Panc1 (cell line): Measurements from ENCODE around the gene KCNMA1. TPM values are rescaled to one million over a fixed set of nuclear protein-coding genes. Genes with fewer than 3 reads are reported as not detected.

ENCODE experiments used
- ATAC-seq: fragments of 200-7000 bp; cut with Tn5 transposase; 2 replicates; pipeline ENCODE4 v1.9.1; 2020; ENCODE audit warnings: mild to moderate bottlenecking, moderate library complexity
- BruUV-seq: library from RNA; stranded (reverse); fragments of 400-500 nt; replicated peaks from 2 replicates; lab custom pipeline; 2021; lab: Mats Ljungman, UMichigan
- CTCF ChIA-PET: fragments of 300-600 bp; sonication (Branson Sonifier 250); formaldehyde crosslinking; loops from one replicate; lab custom pipeline; 2022; ENCODE audit warnings: antibody characterized with exemption; lab: Charles Lee
- POLR2A ChIA-PET: fragments of 300-600 bp; sonication (Branson Sonifier 250); formaldehyde crosslinking; loops from one replicate; lab custom pipeline; 2022; ENCODE audit warnings: antibody characterized with exemption; lab: Charles Lee
- DNase-seq: peaks from one replicate; pipeline ENCODE4 v3.0.0-alpha.2; 2010; ENCODE audit warnings: low read depth, low spot score
- H3K27ac ChIP-seq: 2 replicates; pipeline ENCODE4 v1.5.1; 2011; ENCODE audit warnings: mild to moderate bottlenecking, low read length, inconsistent platforms
- H3K27me3 ChIP-seq: fragments of 200-500 bp; sonication (Bioruptor generic); 2 replicates; pipeline ENCODE4 v1.6.0; 2014; ENCODE audit warnings: low read length, inconsistent platforms; ENCODE audit not compliant: control insufficient read depth, insufficient read depth
- H3K36me3 ChIP-seq: fragments of 200-500 bp; sonication (Bioruptor generic); 2 replicates; pipeline ENCODE4 v1.5.1; 2014; ENCODE audit warnings: inconsistent platforms, mild to moderate bottlenecking, low read length, moderate library complexity; ENCODE audit not compliant: control insufficient read depth, insufficient read depth
- H3K4me1 ChIP-seq: 2 replicates; pipeline ENCODE4 v1.5.1; 2011; ENCODE audit warnings: inconsistent platforms, mild to moderate bottlenecking, low read length, moderate library complexity; ENCODE audit not compliant: control insufficient read depth, insufficient read depth
- H3K4me3 ChIP-seq, 2 experiments: 2 replicates each; pipeline ENCODE4 v1.5.1; 2011 to 2012; ENCODE audit warnings: low read depth in 2 of 2, low read length in 2 of 2, mild to moderate bottlenecking in 2 of 2, inconsistent platforms in 1 of 2, moderate library complexity in 1 of 2
- H3K9me3 ChIP-seq: fragments of 200-500 bp; sonication (Bioruptor generic); 2 replicates; pipeline ENCODE4 v1.5.1; 2014; ENCODE audit warnings: low read depth, mild to moderate bottlenecking, inconsistent platforms, low read length, moderate library complexity; ENCODE audit not compliant: control insufficient read depth, insufficient read depth
- POLR2AphosphoS5 ChIP-seq: IDR thresholded peaks from 2 replicates; pipeline ENCODE4 v1.6.1; 2012; ENCODE audit warnings: mild to moderate bottlenecking, low read depth, low read length, moderate library complexity
- SIN3A ChIP-seq: IDR thresholded peaks from 2 replicates; pipeline ENCODE4 v1.6.1; 2012; ENCODE audit warnings: low read depth, mild to moderate bottlenecking, low read length, moderate library complexity, borderline replicate concordance; ENCODE audit not compliant: insufficient read depth
- TCF7L2 ChIP-seq: IDR thresholded peaks from 2 replicates; pipeline ENCODE4 v1.6.1; 2011; ENCODE audit warnings: mild to moderate bottlenecking, low read depth, low read length, inconsistent platforms
- in situ Hi-C: cut with HindIII; loops from 2 replicates; pipeline ENCODE4 v1.10.0; 2016; ENCODE audit warnings: low sequenced_read_pairs, low pct_unique_long_range_greater_than_20kb
- intact Hi-C: fragments of 100-400 bp; cut with micrococcal nuclease; formaldehyde crosslinking; loops from one replicate; pipeline ENCODE4 v1.10.0; 2022; ENCODE audit not compliant: unreplicated experiment
- total RNA-seq: library from RNA; stranded (reverse); gene quantifications from one replicate; pipeline ENCODE4 v1.2.1, GENCODE V29; 2021; ENCODE audit not compliant: unreplicated experiment
- TF ChIP-seq, protein P1 (sequence below): fragments of 450-650 bp; IDR thresholded peaks from 2 replicates; pipeline ENCODE4 v1.5.1; 2017; ENCODE audit warnings: mild to moderate bottlenecking
- TF ChIP-seq, protein P2 (sequence below), 2 experiments: IDR thresholded peaks; 2 replicates each; pipeline ENCODE4 v1.6.1; 2011 to 2012; ENCODE audit warnings: low read depth in 2 of 2, control low read depth in 1 of 2, low read length in 1 of 2, mild to moderate bottlenecking in 1 of 2, moderate library complexity in 1 of 2; ENCODE audit not compliant: insufficient read depth in 1 of 2

The KCNMA1 gene
- total RNA-seq, 1 experiment from 2014 or later = 91.9 TPM

DNA sequence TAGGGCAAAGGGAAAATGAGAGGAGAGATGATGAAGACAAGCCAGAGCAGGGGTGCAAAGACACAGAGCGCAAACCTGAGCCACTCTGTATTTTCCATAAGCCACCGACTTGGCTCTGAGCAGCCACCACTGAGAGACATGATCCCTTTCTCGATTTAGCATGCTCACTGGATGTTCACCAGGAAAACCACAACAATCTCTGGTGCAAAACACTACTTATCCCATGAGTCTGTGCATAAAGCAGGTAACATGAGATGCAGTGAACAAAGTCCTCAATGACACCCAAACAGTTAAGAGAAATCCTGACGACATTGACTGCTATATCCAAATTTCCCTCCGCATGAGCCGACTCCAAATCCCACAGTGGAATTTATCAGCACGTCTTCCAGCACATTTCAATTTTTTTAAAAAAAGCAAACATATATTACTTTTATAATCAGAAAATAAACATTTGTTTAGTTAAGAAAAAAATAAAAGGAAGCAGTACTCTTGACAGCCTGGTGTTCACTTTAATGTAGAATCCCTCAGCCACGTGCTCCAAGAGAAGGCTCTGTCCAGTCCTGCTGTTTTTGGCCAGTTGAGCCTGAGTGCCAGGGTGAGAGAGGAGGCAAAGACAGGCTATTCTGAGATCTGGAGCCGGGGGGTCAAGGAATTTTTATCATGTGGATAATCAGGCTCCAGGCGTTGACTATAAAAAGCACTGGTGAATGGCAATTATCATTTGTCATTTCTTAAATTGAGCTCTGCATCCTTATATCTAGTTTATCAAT lies 238.4 kb downstream of the KCNMA1 start:
- H3K27ac ChIP-seq = no peak overlapping the region
- TF ChIP-seq TCF7L2 = no peak
- TF ChIP-seq, protein P1, sequence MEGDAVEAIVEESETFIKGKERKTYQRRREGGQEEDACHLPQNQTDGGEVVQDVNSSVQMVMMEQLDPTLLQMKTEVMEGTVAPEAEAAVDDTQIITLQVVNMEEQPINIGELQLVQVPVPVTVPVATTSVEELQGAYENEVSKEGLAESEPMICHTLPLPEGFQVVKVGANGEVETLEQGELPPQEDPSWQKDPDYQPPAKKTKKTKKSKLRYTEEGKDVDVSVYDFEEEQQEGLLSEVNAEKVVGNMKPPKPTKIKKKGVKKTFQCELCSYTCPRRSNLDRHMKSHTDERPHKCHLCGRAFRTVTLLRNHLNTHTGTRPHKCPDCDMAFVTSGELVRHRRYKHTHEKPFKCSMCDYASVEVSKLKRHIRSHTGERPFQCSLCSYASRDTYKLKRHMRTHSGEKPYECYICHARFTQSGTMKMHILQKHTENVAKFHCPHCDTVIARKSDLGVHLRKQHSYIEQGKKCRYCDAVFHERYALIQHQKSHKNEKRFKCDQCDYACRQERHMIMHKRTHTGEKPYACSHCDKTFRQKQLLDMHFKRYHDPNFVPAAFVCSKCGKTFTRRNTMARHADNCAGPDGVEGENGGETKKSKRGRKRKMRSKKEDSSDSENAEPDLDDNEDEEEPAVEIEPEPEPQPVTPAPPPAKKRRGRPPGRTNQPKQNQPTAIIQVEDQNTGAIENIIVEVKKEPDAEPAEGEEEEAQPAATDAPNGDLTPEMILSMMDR = no peak
- TF ChIP-seq, protein P2, sequence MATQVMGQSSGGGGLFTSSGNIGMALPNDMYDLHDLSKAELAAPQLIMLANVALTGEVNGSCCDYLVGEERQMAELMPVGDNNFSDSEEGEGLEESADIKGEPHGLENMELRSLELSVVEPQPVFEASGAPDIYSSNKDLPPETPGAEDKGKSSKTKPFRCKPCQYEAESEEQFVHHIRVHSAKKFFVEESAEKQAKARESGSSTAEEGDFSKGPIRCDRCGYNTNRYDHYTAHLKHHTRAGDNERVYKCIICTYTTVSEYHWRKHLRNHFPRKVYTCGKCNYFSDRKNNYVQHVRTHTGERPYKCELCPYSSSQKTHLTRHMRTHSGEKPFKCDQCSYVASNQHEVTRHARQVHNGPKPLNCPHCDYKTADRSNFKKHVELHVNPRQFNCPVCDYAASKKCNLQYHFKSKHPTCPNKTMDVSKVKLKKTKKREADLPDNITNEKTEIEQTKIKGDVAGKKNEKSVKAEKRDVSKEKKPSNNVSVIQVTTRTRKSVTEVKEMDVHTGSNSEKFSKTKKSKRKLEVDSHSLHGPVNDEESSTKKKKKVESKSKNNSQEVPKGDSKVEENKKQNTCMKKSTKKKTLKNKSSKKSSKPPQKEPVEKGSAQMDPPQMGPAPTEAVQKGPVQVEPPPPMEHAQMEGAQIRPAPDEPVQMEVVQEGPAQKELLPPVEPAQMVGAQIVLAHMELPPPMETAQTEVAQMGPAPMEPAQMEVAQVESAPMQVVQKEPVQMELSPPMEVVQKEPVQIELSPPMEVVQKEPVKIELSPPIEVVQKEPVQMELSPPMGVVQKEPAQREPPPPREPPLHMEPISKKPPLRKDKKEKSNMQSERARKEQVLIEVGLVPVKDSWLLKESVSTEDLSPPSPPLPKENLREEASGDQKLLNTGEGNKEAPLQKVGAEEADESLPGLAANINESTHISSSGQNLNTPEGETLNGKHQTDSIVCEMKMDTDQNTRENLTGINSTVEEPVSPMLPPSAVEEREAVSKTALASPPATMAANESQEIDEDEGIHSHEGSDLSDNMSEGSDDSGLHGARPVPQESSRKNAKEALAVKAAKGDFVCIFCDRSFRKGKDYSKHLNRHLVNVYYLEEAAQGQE (IDR thresholded peaks at IDR 0.05; ENCODE audit: insufficient read depth in 1 of 2, low read depth in 2 of 2, low read length in 1 of 2) = no peak
- TF ChIP-seq POLR2AphosphoS5 = no peak
- ChIA-PET POLR2A (no interaction called here), CTCF (no interaction called here)
- in situ Hi-C loops (no loop called here), intact Hi-C loops (loop anchor here (5.0 kb wide), 1 partner anchor 232 kb away; no protein-coding TSS in a partner anchor)
- no peaks in the 10 kb centered on the region for H3K27me3 ChIP-seq
- ATAC-seq = no peak
- BruUV-seq = no TSS peak
- H3K36me3 ChIP-seq = no peaks in the 10 kb centered on the region
- H3K4me3 ChIP-seq = no peak overlapping the region
- no peak for DNase-seq
- H3K4me1 ChIP-seq = peaks cover 22% of the 10 kb centered on the region
- H3K9me3 ChIP-seq = no peaks in the 10 kb centered on the region

DNA sequence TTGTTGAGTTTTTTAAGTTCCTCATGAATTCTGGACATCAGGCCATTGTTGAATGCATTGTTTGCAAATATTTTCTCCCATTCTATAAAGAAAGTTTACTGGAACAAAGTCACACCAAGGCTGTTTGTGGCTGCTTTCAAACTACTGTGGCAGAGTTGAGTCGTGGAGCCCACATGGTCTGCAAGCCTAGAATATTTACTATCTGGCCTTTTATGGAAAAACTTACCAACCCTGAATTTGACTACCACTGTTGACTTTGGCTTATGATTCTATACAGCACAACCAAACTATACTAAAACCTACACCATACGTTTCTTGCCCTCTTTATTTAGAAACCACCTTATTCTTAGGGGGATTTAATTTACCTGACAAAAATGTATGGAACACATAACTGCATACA lies 239.1 kb downstream of the KCNMA1 start:
- POLR2A ChIA-PET = no interaction called here
- no peak for ATAC-seq

More for the DNA sequence above, 239.1 kb downstream of the KCNMA1 start:
- H3K36me3 ChIP-seq = no peaks in the 10 kb centered on the region
- peaks cover 29% of the 10 kb centered on the region for H3K4me1 ChIP-seq
- no TSS peak for BruUV-seq
- no peak for DNase-seq
- TF ChIP-seq, protein P2 (IDR thresholded peaks at IDR 0.05; ENCODE audit: insufficient read depth in 1 of 2, low read depth in 2 of 2, low read length in 1 of 2) = no peak
- TF ChIP-seq TCF7L2 (no peak), POLR2AphosphoS5 (no peak), SIN3A (no peak)
- TF ChIP-seq, protein P1 = no peak
- intact Hi-C loops (loop anchor here (5.0 kb wide), 1 partner anchor 231 kb away; no protein-coding TSS in a partner anchor), in situ Hi-C loops (no loop called here)
- CTCF ChIA-PET = no interaction called here
- no peaks in the 10 kb centered on the region for H3K27me3 ChIP-seq
- H3K27ac ChIP-seq = no peak overlapping the region
- H3K4me3 ChIP-seq = no peak overlapping the region
- H3K9me3 ChIP-seq = no peaks in the 10 kb centered on the region
